HTR-8/SVneo (cell line): ENCODE measurements around the gene RUNX1.
A peak's percentile ranks its signal among the peaks of the same experiment; 100 is the strongest.

Experiments
- DNase-seq: peaks from one replicate; pipeline ENCODE4 v3.0.0; 2011; ENCODE audit warnings: low spot score, mixed read lengths; ENCODE audit not compliant: insufficient read length
- FAIRE-seq: peaks from 2 replicates; lab custom pipeline; 2011; peaks lifted over from hg19 to GRCh38; lab: Jason Lieb, UNC

RUNX1 gene

DNA sequence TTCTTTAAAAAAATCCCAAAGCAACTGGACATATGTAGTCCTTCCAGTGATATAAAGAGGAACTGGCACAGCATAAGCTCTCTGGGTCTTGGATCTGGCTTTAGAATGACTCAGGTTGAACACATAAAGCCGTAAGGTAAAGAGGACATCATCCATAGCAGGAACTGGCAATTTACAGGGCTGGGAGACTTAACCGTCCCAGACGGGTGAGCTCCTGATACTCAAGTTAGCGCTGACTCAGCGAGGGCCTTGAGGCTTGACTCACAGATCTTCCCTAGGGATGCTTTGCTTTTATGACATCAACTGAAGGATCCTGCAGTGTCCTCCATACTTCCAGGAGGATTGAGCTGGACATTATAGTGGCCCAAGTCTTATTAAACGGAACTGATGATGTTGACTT is 226.2 kb downstream of the RUNX1 start:
- DNase-seq: no peak
- no peak for FAIRE-seq

DNA sequence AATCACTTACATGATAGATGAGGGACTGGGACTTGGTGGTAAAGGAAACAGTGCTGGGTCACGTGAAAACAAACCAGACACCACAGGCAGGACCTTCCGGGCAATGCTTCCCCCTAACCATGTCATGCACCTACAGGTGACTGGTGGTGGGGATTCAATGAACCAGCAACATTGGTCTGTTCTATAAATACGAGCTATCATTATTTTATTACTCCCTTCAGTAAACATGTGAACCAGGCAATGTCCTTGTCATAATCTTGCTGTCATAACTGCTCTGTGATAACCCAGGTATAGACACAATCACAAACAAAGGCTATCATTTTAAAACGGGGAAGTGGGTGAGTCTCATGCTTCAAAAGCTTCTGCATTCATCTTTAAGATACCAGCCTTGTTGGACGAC is 226.9 kb downstream of the RUNX1 start:
- DNase-seq (no peak), FAIRE-seq (no peak)

DNA sequence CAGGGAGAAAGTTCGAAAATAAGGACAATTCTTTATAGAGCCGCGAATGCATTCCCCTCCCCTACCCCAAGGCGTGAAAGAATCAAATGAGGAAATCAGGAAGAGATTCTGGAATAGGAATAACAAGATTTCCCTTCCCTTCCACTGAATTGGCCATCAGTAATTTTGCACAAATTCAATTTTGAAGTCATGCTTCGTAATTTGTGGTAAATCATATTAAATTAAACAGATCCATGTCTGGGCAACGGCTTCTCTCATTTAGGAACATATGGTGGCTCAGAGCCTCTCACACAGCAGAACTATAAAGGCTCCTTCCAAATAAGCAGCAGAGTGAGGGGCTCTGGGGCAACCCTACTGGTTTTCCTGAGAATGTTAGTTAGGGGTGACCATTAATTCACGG is 227.4 kb downstream of the RUNX1 start:
- no peak for DNase-seq

DNA sequence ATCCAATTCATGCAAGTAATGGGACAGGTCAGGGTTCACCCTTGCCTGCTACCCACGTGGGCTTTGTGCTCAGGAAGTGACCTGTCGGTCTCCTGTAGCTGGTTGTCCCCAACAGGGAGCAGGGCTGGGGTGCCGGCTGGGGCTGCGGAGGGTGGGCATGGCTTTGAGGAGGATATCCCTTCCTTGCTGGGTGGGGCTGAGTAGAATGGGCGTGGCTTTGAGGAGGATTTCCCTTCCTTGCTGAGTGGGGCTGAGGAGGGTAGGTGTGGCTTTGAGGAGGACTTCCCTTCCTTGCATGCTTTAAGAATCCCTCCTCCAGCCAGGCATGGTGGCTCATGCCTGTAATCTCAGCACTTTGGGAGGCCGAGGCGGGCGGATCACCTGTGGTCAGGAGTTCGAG is 229.1 kb downstream of the RUNX1 start:
- DNase-seq: no peak
- no peak for FAIRE-seq

More for the DNA sequence above, 227.4 kb downstream of the RUNX1 start:
- FAIRE-seq: no peak

DNA sequence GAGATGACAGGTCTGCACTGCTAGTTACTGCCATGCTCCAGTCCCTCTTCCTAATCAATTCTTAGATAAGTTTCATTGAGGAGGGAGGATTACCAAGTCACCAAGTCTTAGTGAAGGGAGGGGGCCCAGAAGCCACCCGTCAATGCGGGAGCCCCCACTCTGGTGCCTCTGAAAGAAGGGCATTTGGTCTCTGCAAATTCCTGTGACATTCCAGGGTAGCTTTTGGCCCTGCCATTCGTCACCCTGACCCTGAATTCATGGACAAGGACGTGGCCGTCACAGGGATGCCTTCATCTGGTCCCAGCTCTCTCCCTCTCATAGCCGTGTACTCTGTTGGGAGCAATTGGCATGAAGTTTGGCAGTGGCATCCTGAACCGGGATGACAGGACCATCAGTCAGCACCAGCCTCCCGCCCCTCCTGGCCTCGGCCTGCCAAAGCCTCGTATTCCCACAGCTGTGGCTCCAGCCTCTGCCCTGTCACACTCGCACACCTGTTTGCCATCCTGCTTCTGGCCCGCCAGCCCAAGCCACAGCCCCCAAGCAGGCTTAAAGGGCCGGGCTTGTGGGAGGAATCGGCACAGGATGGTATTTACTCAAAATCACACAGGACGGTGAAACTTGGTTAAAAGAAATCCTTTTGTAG is 229.6 kb downstream of the RUNX1 start:
- FAIRE-seq (no peak), DNase-seq (no peak)

DNA sequence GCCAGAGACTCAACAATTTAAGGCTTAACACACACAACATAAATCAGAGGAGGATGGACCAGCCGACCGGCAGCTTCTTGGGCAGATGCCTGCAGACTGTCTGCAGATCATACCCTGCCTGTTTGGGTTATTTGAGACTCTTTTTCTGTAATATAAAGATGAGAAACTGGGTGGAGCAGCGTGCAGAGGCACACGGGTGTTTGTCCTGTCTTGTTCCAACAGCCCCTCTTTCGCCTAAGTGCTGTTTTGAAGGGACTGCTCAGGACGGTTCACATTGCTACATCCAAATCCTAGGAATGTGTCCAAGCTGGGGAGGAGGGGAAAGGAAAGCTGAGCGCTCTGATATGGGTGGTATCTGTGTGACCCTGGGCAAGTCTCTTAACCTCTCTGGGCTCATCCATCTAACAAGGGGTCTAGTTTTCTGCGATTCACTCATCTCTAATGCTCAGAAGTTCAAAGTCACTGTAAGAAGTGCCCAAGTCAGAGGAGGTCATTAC is 230.4 kb downstream of the RUNX1 start:
- FAIRE-seq (no peak), DNase-seq (no peak)

DNA sequence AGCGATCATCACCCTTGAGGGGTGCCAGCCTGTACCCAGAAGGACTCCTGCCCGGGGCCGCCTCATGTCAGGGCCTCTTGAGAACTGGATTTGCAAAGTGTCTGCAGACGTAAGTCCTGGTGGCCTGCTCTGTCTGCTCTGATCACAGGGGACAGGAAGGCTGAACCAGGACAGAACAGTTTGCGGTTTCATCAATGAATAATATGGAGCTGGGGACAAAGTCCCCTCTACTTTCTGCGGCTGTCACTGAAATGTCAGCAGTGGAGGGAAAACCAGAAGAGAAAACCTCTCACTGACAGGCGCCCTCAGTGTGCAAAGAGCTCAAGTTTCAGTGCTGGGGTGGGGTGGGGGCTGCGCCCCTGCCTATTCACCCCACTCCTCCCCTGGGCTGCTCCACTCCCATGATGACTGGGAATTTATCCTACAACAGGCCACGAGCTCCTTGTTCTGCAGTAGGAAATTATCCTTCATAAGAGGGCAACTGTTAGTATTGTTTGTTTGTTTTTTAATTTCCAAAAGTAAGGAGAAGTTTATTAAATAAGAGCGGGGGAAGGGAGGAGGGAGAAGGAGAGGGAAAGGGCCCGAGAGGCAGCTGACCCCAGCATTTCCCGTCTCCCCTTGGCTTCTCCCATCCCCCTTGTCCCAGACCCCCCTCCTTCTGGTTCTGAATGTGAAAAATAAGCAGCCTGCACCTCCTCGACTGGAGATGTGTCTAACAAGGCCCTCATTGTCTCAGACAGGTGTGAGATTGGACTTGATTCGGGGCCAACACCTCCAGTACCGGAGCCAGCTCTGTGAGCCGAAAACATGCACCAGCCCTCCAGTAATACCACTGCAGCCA is 231.1 kb downstream of the RUNX1 start:
- DNase-seq: no peak
- FAIRE-seq: no peak

DNA sequence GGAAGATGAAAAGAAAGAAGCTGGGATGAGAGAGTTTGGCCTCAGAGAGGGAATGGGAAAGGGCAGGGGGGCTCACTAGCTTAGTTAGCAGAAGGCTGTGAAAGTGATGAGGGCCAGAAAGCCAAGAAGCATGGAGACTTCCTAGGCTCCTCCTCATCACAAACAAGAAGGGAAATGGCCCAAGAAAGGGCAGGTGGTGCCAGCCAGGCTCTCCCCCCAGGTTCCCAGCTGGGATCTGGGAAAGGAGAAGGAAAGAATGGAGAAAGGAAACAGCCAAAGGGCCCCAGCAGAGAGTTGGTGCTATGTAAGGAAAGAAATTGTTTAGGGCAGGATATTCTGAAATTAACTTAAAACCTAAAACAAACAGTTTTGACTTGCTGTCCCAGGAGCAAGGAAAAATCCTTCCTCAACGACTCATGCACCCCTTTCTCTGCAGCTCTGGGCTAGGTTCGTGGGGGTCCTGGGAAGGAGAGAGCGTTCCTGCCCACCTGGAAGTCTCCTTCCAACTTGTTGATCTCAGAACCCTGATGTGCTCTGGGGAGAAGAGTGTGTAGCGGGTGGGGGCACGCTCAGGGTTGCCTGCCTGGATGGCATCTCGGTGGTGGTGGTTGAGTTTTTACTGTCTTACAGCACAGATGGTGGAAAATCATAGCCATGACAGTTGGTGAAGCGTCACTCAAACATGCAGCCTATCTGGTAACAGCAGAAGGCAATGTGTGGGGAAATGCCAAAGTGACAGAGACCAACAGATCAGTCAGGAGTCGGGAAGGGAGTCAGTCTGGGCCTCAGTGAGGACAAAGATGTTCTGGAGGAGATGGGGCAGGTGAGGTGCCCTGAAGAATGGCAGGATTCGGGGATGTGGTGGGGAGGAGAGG is 233.0 kb downstream of the RUNX1 start:
- FAIRE-seq (no peak), DNase-seq (no peak)

DNA sequence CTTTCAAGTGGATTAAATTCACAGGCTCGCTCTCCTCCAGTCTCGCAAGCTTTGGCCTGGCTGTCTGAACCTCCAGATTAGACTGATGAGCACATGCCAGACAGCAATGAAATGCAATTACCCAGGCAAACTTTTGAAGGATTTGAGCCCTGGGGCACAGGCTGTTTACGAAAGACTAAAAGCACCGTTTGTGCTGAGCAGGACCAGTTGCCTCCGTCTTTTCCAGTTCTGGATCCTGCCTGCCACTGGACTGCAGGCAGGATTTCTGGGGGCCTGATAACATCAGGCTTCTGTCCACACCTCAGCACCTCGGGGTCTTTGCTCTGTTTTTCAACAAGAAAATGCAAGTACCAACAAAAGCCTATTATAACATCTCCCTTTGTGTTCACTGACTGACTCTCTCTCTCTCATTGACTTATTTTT is 234.6 kb downstream of the RUNX1 start:
- no peak for DNase-seq
- no peak for FAIRE-seq

DNA sequence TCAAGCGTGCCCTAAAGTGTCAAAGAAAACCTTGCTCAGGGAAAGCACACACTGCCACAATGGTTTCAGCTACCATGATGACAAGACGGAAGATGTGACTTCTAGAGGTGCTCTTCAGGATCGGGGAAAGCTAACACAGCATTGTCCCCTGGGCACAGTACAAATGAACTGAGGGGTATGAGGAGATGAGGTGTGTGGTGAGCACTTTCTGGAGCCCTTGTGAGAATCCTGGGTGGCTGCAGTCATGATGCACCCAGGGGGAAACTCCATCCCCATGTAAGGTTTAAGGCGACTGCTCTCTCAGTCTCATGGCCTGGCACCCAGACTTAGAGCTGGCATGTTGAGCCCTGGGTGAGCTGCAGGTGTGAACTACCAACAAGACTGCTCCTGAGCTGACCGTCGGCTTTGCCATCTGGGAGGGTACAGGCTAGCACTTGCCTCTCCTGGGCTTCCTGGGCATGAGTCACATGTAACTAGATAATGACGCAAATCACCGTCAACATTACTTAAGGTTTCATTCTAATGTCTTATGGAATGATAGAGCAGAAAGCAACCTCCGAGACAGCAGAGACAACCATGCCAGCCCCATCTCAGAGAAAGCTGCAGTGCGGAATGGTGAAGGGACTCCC is 235.7 kb downstream of the RUNX1 start:
- FAIRE-seq (no peak), DNase-seq (peak; percentile 63)

DNA sequence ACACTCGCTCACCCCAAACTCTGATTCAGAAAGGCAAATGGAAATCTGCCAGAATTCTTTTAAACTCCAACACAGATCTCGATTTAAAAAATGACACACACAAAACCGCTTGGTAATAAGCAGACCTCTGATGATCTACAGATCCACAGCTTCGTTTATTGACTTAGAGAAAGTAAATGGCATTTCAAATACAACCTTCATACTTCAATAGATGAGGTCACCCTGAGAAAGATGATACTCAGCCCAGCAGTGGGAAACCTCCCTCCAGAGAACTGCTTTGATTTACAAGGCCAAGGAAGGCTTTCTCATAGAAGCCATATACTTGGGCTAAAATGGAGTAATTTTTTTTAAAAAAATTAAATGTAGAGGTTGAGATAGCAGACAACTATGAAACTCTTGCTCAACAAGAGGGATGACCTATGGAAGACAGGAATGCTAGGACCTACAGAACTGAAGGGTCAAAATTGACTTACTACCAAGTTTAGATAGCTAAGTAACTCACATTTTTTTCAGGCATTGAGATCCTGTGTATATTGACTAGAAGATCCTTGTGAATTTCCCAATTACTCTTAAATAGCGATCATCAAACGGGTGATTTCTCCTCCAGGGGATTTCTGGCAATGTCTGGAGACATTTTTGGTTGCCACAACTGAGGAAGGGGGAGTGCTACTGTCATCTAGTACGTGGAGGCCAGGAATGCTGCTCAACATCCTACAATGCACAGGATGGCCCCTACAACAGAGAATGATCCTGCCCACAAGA is 236.4 kb downstream of the RUNX1 start:
- DNase-seq (peak; percentile 56), FAIRE-seq (no peak)

DNA sequence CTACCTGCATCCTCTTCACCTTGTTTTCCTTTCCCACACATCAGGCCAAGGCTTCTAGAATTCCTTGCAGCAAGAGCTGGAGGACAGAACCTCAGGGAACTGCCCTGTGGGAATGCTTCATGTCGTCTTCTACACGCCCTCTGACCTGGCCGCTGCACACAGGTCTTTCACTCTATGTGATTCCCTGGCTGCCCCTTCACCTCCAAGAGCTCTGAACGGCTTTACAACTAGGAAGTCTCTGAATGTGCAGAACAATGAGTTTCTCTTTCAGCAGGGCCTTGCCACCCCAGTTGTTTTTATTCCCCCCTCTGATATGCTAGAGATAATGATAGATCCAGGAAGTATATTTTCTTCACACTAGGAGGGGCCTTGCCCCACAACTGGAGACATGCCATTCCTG is 237.7 kb downstream of the RUNX1 start:
- DNase-seq (no peak), FAIRE-seq (no peak)

DNA sequence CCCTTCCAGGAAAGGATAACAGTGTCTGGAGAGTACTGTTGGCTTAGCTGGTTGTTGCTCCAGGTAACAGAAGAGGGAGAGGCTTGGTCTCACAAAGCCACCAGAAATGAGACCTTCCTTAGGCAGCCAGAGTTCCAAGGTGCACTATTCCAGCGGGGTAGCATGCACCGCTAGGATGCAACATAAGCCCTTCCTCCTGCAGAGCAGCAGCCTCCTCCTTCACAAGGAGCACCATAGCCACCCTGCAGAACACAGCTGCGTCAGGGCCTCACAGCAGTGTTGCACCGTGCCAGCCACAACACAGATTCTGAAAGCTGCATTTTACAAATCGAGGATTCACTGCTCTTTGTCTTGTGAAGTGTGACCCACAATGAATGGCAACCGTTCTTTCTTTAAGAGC is 238.3 kb downstream of the RUNX1 start:
- FAIRE-seq: no peak

DNA sequence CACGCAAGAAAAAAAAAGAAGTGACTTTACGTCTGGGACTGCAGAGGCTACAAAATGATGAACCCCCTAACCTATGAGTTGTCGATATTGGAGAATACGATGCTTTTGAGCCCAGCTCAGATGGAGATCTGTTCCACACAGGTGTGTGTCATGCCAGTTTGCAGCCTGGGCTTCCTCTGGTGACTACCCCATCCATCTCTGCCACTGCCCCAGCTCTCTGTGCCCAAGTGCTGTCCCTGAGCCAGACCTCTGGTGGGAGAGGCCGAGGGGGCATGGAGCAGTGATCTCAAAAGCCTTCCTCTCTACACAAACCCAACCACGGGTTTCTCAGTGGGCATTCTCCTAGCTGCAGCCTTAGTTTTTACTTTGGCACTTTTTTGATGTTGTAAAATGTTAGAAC is 239.3 kb downstream of the RUNX1 start:
- FAIRE-seq: no peak
- no peak for DNase-seq

More for the DNA sequence above, 238.3 kb downstream of the RUNX1 start:
- no peak for DNase-seq

DNA sequence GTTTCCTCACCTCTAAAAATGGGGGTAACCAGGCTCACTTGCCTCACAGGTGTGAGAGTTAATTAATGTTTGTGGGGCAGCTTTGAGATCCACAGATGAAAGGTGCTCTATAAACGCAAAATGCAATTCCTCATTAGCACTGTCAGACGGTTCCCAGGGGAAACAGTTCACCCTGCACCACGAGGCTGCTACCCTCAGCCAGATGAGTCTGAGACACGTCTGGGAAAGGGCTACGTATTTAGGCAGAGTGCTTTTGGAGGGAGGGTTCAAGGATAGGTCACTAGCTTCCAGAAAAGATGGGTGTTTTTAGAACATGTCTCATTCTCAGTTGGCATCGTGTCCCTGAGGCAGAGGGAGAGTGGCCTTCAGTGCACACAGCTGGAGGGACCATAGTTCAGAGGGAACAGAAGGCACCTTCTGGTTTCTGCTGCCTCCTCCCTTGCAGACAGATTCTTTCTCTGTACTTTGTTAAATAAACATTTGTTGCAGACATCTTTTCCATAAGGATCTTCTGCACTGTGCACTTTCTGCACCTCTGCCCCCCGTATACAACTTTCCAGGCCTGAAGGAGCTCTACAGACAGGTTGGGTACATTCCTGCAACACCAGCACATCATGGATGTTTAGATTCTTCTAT is 240.4 kb downstream of the RUNX1 start:
- FAIRE-seq (no peak), DNase-seq (no peak)

DNA sequence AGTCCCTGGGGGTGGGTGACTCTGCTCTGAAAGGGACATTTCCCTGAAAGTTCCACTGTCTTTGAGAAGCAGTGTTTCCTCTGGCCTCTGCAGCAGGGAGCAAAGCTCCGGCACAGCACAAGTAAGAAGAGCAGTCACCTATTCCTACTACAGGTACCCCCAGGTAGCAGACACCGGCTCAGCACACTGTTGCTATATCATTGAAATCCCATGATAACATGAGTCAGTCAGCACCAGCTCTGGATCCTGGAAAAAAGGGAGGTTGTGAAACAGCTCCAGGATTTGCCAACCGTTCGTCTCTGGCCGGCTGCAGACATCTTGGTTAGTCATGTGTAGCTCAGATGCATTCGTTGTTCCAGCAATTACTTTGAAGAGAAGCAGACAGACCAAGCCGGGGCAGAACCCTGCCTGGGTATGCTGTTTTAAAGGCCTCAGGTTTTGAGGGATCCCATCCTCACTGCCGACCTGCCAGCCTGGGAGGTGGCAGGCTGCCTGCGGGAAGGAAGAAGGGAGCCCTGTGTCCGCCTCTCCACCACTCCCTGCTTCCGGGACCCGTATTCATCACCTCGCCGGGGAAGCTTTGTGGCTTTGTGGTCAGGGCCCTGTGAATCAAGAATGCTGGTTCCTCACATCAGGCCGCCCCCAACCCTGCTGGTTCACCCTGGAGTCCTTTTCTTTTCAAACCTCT is 241.1 kb downstream of the RUNX1 start:
- DNase-seq: peak; percentile 45

DNA sequence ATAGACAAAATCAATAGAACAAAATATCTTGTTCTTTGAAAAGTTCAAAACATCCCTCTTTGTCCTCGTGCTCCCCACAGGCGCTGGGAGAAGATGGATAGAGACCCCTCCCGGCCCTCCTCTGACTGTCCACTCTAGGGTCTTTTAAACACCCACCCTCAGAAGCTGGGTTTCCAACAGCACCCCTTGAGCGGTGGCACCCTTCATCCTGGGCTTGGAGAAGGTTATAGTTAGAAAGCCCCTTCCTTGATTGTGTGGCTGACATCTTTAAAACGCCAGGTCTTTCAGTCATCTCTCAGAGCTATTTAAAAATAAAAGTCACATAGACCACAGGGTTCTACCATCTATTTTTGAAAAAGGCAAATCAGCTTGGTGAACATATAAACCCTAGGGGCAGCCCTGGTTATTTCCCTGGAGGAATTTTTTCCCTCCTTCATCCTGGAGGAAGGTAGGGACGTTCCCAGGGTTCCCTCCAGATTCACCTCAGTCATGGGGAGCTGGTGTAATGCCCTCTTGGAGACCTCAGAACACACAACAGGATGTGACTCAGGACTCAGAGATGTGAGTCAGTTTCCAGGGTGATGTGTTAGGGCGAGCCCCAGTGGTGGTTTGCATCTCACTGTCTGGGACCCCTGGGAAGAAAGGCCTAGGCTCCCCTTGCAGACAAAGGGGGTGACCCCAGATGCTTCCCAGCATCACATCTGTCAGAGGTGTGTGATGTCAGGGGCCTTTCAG is 241.8 kb downstream of the RUNX1 start:
- FAIRE-seq: no peak

More for the DNA sequence above, 241.1 kb downstream of the RUNX1 start:
- no peak for FAIRE-seq

DNA sequence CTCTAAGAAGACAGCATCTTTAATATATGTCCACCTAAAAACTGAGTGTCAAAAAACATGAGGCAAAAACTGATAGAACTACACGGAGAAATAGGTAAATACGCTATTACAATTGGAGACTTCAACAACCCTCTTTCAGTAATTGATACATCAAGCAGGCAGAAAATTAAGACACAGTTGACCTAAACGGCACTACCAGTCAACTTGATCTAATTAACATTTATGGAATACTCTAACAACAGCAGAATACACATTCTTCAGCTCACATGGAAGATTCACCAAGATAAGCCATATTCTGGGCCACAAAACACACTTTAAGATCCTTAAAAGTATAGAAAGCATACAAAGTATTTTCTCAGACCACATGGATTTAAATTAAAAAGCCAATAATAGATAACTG is 242.7 kb downstream of the RUNX1 start:
- DNase-seq (no peak), FAIRE-seq (no peak)

More for the DNA sequence above, 241.8 kb downstream of the RUNX1 start:
- peak; percentile 91 for DNase-seq
